ENCODE measurements around the gene NELFB. TPM values are rescaled to one million over a fixed set of nuclear protein-coding genes. Genes with fewer than 3 reads are reported as not detected.

Gene NELFB
- total and polyA plus RNA-seq, 3 experiments from 2014 or later = 34.8 to 72.0 (median 67.5) TPM

- no peak overlapping the region for H3K4me3 Mint-ChIP-seq
- CTCF ChIA-PET = no interaction called here
- Histone ChIP-seq H3K27ac (ENCODE audit: low read depth, low read length) (no peak overlapping the region), H3K27me3 (ENCODE audit: insufficient read depth, low read length, poor library complexity, severe bottlenecking) (no peaks in the 10 kb centered on the region), H3K4me3 (ENCODE audit: low read length) (no peak overlapping the region), H3K9me3 (ENCODE audit: low read length) (no peaks in the 10 kb centered on the region), H3K36me3 (ENCODE audit: insufficient read depth, low read length) (no peaks in the 10 kb centered on the region), H3K4me1 (ENCODE audit: insufficient read depth, low read length) (peaks cover 10% of the 10 kb centered on the region)
- peaks cover 0 to 5% (median 0%) of the 10 kb centered on the region in 3 donors for H3K4me1 Mint-ChIP-seq
- H3K27ac Mint-ChIP-seq = no peak overlapping the region
- no peaks in the 10 kb centered on the region for H3K36me3 Mint-ChIP-seq
- POLR2A ChIA-PET = no interaction called here
- H3K9me3 Mint-ChIP-seq = no peaks in the 10 kb centered on the region
- peaks cover 3 to 9% of the 10 kb centered on the region in 2 donors for H3K27me3 Mint-ChIP-seq
- DNase-seq = peak in 1 of 5 donors; percentile 38
These were observed 62.8 kb downstream of the NELFB start for GRCh38 chr9:137317718-137318511.

- no peak overlapping the region for H3K4me3 Mint-ChIP-seq
- H3K36me3 ChIP-seq (ENCODE audit: insufficient read depth, low read length) = no peaks in the 10 kb centered on the region
- no peak overlapping the region for H3K27ac ChIP-seq (ENCODE audit: low read depth, low read length)
- no peaks in the 10 kb centered on the region for H3K9me3 Mint-ChIP-seq
- ChIA-PET POLR2A (no interaction called here), CTCF (no interaction called here)
- H3K9me3 ChIP-seq (ENCODE audit: low read length) = no peaks in the 10 kb centered on the region
- peaks cover 0 to 5% (median 0%) of the 10 kb centered on the region in 3 donors for H3K4me1 Mint-ChIP-seq
- no peaks in the 10 kb centered on the region for H3K36me3 Mint-ChIP-seq
- no peak overlapping the region for H3K27ac Mint-ChIP-seq
- peak in 1 of 5 donors; percentile 38 for DNase-seq
- H3K27me3 Mint-ChIP-seq = peaks cover 3 to 9% of the 10 kb centered on the region in 2 donors
- H3K4me1 ChIP-seq (ENCODE audit: insufficient read depth, low read length) = peaks cover 10% of the 10 kb centered on the region
- H3K27me3 ChIP-seq (ENCODE audit: insufficient read depth, low read length, poor library complexity, severe bottlenecking) = no peaks in the 10 kb centered on the region
- H3K4me3 ChIP-seq (ENCODE audit: low read length) = no peak overlapping the region
These were observed 63.5 kb downstream of the NELFB start for GRCh38 chr9:137318602-137319001.

GRCh38 chr9:137319011-137319738 is 64.0 kb downstream of the NELFB start:
- Mint-ChIP-seq H3K36me3 (no peaks in the 10 kb centered on the region), H3K27ac (no peak overlapping the region), H3K4me1 (peaks cover 0 to 5% (median 0%) of the 10 kb centered on the region in 3 donors), H3K4me3 (no peak overlapping the region), H3K9me3 (no peaks in the 10 kb centered on the region), H3K27me3 (peaks cover 5 to 11% of the 10 kb centered on the region in 2 donors)
- ChIA-PET CTCF (interaction anchor here (1.0 kb wide), 1 partner anchor 143 kb away, joined by 3 read pairs; no protein-coding TSS in a partner anchor), POLR2A (no interaction called here)
- Histone ChIP-seq H3K9me3 (ENCODE audit: low read length) (no peaks in the 10 kb centered on the region), H3K27ac (ENCODE audit: low read depth, low read length) (no peak overlapping the region), H3K27me3 (ENCODE audit: insufficient read depth, low read length, poor library complexity, severe bottlenecking) (no peaks in the 10 kb centered on the region), H3K36me3 (ENCODE audit: insufficient read depth, low read length) (no peaks in the 10 kb centered on the region), H3K4me1 (ENCODE audit: insufficient read depth, low read length) (peaks cover 10% of the 10 kb centered on the region), H3K4me3 (ENCODE audit: low read length) (no peak overlapping the region)
- DNase-seq = no peak

DNA sequence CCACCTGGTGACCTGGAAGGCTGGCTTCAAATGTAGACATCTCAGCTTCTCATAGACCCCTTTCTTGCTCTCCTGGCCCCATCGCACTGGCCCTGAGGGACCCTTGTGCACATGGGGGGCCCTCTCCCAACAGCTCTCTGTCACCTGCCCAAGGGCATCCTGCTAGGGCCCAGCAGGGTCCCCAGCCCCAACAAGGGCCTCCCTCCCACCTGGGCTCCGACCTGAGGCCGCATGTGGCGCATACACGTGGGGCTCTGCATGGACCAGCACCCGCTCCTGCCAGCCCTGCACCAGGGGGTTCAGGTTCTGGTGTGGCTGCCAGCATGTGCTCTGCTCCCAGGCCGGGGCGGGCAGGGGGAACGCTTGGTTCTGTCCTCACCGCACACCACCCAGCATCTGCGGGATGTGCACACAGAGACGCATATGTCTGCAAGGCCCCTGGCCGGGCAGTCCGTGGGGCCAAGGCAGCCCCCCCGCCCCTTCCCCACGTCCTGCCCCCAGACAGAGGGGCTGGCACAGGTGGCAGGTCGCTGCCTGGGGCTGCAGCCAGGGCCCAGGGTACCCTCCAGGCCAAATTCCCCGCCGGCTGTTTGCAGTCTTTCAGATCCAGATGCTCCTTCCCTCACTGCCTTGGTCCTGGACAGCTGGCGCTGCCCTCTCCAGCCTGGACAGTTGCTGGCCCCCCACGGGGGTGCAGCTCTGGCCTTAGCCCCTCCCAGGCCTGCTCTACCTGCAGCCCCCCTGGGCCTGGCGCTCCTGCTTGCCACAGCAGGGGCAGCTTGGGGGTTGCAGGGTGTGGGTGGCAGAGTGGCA is 64.8 kb downstream of the NELFB start:
- H3K27me3 ChIP-seq (ENCODE audit: insufficient read depth, low read length, poor library complexity, severe bottlenecking) = no peaks in the 10 kb centered on the region
- Mint-ChIP-seq H3K27ac (no peak overlapping the region), H3K36me3 (no peaks in the 10 kb centered on the region), H3K4me1 (peaks cover 0 to 5% (median 0%) of the 10 kb centered on the region in 3 donors), H3K9me3 (no peaks in the 10 kb centered on the region), H3K27me3 (peaks cover 10 to 18% of the 10 kb centered on the region in 2 donors), H3K4me3 (no peak overlapping the region)
- CTCF ChIA-PET = interaction anchor here (0.9 to 1.0 kb wide), 2 partner anchors 17 to 142 kb away, joined by 3 read pairs; partner anchors contain the start of gene NRARP
- no peak overlapping the region for H3K4me3 ChIP-seq (ENCODE audit: low read length)
- no peak overlapping the region for H3K27ac ChIP-seq (ENCODE audit: low read depth, low read length)
- POLR2A ChIA-PET = no interaction called here
- peaks cover 10% of the 10 kb centered on the region for H3K4me1 ChIP-seq (ENCODE audit: insufficient read depth, low read length)
- H3K9me3 ChIP-seq (ENCODE audit: low read length) = no peaks in the 10 kb centered on the region
- no peaks in the 10 kb centered on the region for H3K36me3 ChIP-seq (ENCODE audit: insufficient read depth, low read length)
- DNase-seq = peak in 1 of 5 donors; percentile 47

DNA sequence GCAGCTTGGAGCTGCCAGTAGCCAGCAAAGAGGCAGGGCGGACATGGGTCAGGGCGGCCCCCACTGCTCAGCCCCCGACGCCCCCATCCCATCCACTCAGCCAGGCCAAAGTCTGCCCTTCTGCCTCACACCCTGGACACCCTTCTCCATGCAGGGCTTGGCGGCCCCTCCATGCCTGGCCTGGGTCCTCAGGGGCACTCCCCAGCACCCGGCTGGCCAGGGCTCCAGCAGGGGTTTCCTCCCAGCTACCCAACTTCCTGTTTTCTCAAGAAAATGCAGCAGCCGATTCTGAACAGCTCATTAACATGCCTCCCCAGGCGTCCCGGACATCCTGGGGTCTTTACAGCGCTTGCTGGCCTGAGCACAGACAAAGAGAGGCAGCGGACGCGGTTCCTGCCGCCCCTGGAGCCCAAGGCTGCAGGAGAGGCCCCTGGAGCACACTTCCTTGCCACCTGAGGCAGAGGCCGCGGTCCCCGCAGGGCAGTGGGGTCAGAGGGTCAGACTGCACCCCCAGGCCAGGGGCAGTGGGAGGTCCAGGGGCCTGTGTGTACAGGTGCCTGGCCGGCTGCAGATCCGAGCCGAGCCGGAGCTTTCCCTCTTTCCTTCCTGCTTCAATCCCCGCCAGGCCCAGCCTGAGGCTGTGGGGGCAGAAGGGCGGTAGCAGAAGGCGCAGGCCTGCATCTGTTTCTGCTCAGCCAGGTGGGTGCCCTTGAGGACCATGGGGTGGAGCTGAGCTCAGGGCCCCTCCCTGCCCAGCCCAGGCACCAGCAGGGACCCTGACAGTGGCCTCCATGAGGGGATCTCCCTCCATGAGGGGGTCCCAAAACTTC is 65.6 kb downstream of the NELFB start:
- peaks cover 16 to 27% of the 10 kb centered on the region in 2 donors for H3K27me3 Mint-ChIP-seq
- Histone ChIP-seq H3K4me3 (ENCODE audit: low read length) (no peak overlapping the region), H3K36me3 (ENCODE audit: insufficient read depth, low read length) (no peaks in the 10 kb centered on the region), H3K27ac (ENCODE audit: low read depth, low read length) (no peak overlapping the region), H3K27me3 (ENCODE audit: insufficient read depth, low read length, poor library complexity, severe bottlenecking) (no peaks in the 10 kb centered on the region), H3K9me3 (ENCODE audit: low read length) (no peaks in the 10 kb centered on the region), H3K4me1 (ENCODE audit: insufficient read depth, low read length) (peaks cover 10% of the 10 kb centered on the region)
- no peak for DNase-seq
- ChIA-PET POLR2A (no interaction called here), CTCF (interaction anchor here (0.9 kb wide), 1 partner anchor 18 kb away, joined by 3 read pairs; the partner anchor contains the start of gene NRARP)
- peak overlapping the region in 1 of 7 donors; percentile 39 for H3K4me3 Mint-ChIP-seq
- no peaks in the 10 kb centered on the region for H3K36me3 Mint-ChIP-seq
- H3K9me3 Mint-ChIP-seq = no peaks in the 10 kb centered on the region
- H3K27ac Mint-ChIP-seq = no peak overlapping the region
- peaks cover 0 to 5% (median 0%) of the 10 kb centered on the region in 3 donors for H3K4me1 Mint-ChIP-seq

- POLR2A ChIA-PET = no interaction called here
- Mint-ChIP-seq H3K4me1 (peaks cover 0 to 5% (median 2%) of the 10 kb centered on the region in 3 donors), H3K27me3 (peaks cover 27 to 37% of the 10 kb centered on the region in 2 donors), H3K36me3 (peaks cover 0 to 1% (median 0%) of the 10 kb centered on the region in 3 donors), H3K4me3 (no peak overlapping the region), H3K27ac (no peak overlapping the region), H3K9me3 (no peaks in the 10 kb centered on the region)
- Histone ChIP-seq H3K27me3 (ENCODE audit: insufficient read depth, low read length, poor library complexity, severe bottlenecking) (peaks cover 7% of the 10 kb centered on the region), H3K4me3 (ENCODE audit: low read length) (no peak overlapping the region), H3K4me1 (ENCODE audit: insufficient read depth, low read length) (peaks cover 10% of the 10 kb centered on the region), H3K27ac (ENCODE audit: low read depth, low read length) (no peak overlapping the region), H3K9me3 (ENCODE audit: low read length) (no peaks in the 10 kb centered on the region), H3K36me3 (ENCODE audit: insufficient read depth, low read length) (no peaks in the 10 kb centered on the region)
- CTCF ChIA-PET = no interaction called here
- DNase-seq = no peak
These were observed 66.7 kb downstream of the NELFB start for GRCh38 chr9:137321726-137322361.

Measured in CD8-positive, alpha-beta memory T cell (primary cell).